Measurements from ENCODE around the gene RPTN.
A peak's percentile ranks its signal among the peaks of the same experiment; 100 is the strongest.

GRCh38 chr1:152185544-152186391 lies 26.7 kb upstream of the RPTN start:
- TF ChIP-seq POLR2AphosphoS5 (IDR thresholded peaks at IDR 0.05; ENCODE audit: low read depth, low read length), result no peak
- peak; percentile 86 for TF ChIP-seq CTCF (IDR thresholded peaks at IDR 0.05)
- no peak for TF ChIP-seq TCF7L2 (IDR thresholded peaks at IDR 0.05; ENCODE audit: low read depth, low read length)
